ENCODE data around the gene ANKMY1. TPM values are rescaled to one million over a fixed set of nuclear protein-coding genes. Genes with fewer than 3 reads are reported as not detected.

The ANKMY1 gene
- polyA plus RNA-seq, 4 donors = 9.6 to 14.5 (median 10.9) TPM

Other genes with a start within 250 kb of the ANKMY1 start
- 10 to 100 TPM; 27.8 to 46.3 (median 33.4) TPM for gene GPC1, start 122.3 kb downstream of the ANKMY1 start, polyA plus RNA-seq (ENCODE audit: insufficient read length in 4 of 4)
- 1 to 10 TPM; 6.3 to 9.6 (median 8.1) TPM for gene DUSP28, start 2.4 kb upstream of the ANKMY1 start, polyA plus RNA-seq (ENCODE audit: insufficient read length in 4 of 4)
- 10 to 100 TPM; 26.2 to 38.7 (median 28.3) TPM for gene RNPEPL1, start 10.5 kb upstream of the ANKMY1 start, polyA plus RNA-seq (ENCODE audit: insufficient read length in 4 of 4)
- 10 to 100 TPM; 21.3 to 33.1 (median 21.7) TPM for gene CAPN10, start 28.7 kb upstream of the ANKMY1 start, polyA plus RNA-seq (ENCODE audit: insufficient read length in 4 of 4)
- 1 to 10 TPM; 1.5 to 1.9 (median 1.6) TPM for gene GPR35, start 67.5 kb upstream of the ANKMY1 start, polyA plus RNA-seq (ENCODE audit: insufficient read length in 4 of 4)
- gene AQP12B, start 124.9 kb upstream of the ANKMY1 start, polyA plus RNA-seq (ENCODE audit: insufficient read length in 4 of 4) = 1 to 10 TPM in 2 of 4 donors, under 1 TPM in 2; 0.18 to 1.5 (median 0.70) TPM
- gene AQP12A, start 133.9 kb upstream of the ANKMY1 start, polyA plus RNA-seq (ENCODE audit: insufficient read length in 4 of 4) = 1 to 10 TPM in 2 of 4 donors, under 1 TPM in 1, not detected in 1; 0.97 to 1.6 (median 1.0) TPM

Measured in right renal pelvis (tissue), 4 donors.